T-cell (primary cell): Measurements from ENCODE around the gene CHST3. TPM values are rescaled to one million over a fixed set of nuclear protein-coding genes. Genes with fewer than 3 reads are reported as not detected.

ENCODE experiments used
- ATAC-seq, 4 experiments: fragments of 200-7000 bp in 3 of 4; fragments of 150-1000 bp in 1 of 4; cut with Tn5 transposase; replicated peaks in 1 of 4; 1 replicate in 3 of 4; 2 replicates in 1 of 4; pipeline ENCODE4 v1.10.0; 2021; ENCODE audit warnings: moderate library complexity in 3 of 4, mild to moderate bottlenecking in 2 of 4, moderate number of reproducible peaks in 1 of 4
- CTCF ChIA-PET, 2 donors: fragments of 300-600 bp; sonication (Branson Sonifier 250); formaldehyde crosslinking; loops; one replicate each; lab custom pipeline; 2022; ENCODE audit warnings: antibody characterized with exemption in 2 of 2; lab: Charles Lee
- POLR2A ChIA-PET, 2 donors: fragments of 300-600 bp; sonication (Branson Sonifier 250); formaldehyde crosslinking; loops; one replicate each; lab custom pipeline; 2022; ENCODE audit warnings: antibody characterized with exemption in 2 of 2; lab: Charles Lee
- DNase-seq, 35 experiments: peaks; one replicate each; pipeline versions ENCODE4 v3.0.0 to v3.0.0-alpha.2; 2013 to 2023
- H3K27ac ChIP-seq: one replicate; pipeline ENCODE4 v1.5.1; 2013; ENCODE audit warnings: low read length
- H3K27me3 ChIP-seq, 2 experiments: replicated peaks in 1 of 2; 1 replicate in 1 of 2; 2 replicates in 1 of 2; pipeline versions ENCODE4 v1.6.1 to v1.7.0; 2013; ENCODE audit warnings: low read length in 1 of 2, mixed read lengths in 1 of 2; ENCODE audit not compliant: control insufficient read depth in 2 of 2, insufficient read depth in 2 of 2; ENCODE audit errors: extremely low read depth in 1 of 2
- H3K36me3 ChIP-seq, 2 donors: 1 replicate in 1 of 2; 2 replicates in 1 of 2; pipeline versions ENCODE4 v1.6.1 to v1.7.0; 2013; ENCODE audit warnings: low read length in 1 of 2; ENCODE audit not compliant: control insufficient read depth in 2 of 2, insufficient read depth in 1 of 2; ENCODE audit errors: extremely low read depth in 1 of 2
- H3K4me1 ChIP-seq, 2 experiments: 1 replicate in 1 of 2; 2 replicates in 1 of 2; pipeline versions ENCODE4 v1.6.1 to v1.7.0; 2013; ENCODE audit warnings: low read length in 2 of 2, mixed read lengths in 1 of 2; ENCODE audit not compliant: insufficient read depth in 2 of 2, control insufficient read depth in 1 of 2; ENCODE audit errors: extremely low read depth in 1 of 2
- H3K4me3 ChIP-seq, 2 donors: 1 replicate in 1 of 2; 2 replicates in 1 of 2; pipeline versions ENCODE4 v1.5.1 to v1.7.0; 2013; ENCODE audit warnings: mild to moderate bottlenecking in 2 of 2, low read length in 1 of 2, moderate library complexity in 1 of 2; ENCODE audit not compliant: control insufficient read depth in 1 of 2; ENCODE audit errors: extremely low read depth in 1 of 2
- H3K9me3 ChIP-seq: 2 replicates; pipeline ENCODE4 v1.7.0; 2013
- H3K27ac Mint-ChIP-seq, 2 donors: one replicate each; pipeline ENCODE4 v1.8.0; 2020 to 2021; ENCODE audit warnings: mild to moderate bottlenecking in 2 of 2, mixed read lengths in 2 of 2
- H3K27me3 Mint-ChIP-seq, 2 donors: one replicate each; pipeline ENCODE4 v1.8.0; 2021 to 2022; ENCODE audit warnings: mixed read lengths in 2 of 2
- H3K36me3 Mint-ChIP-seq: one replicate; pipeline ENCODE4 v1.8.0; 2021; ENCODE audit warnings: mixed read lengths
- H3K4me1 Mint-ChIP-seq, 3 donors: one replicate each; pipeline ENCODE4 v1.8.0; 2020 to 2022; ENCODE audit warnings: mixed read lengths in 3 of 3, mild to moderate bottlenecking in 1 of 3
- H3K4me3 Mint-ChIP-seq, 3 donors: one replicate each; pipeline ENCODE4 v1.8.0; 2020 to 2022; ENCODE audit warnings: mild to moderate bottlenecking in 3 of 3, mixed read lengths in 3 of 3, moderate library complexity in 3 of 3
- H3K9me3 Mint-ChIP-seq, 3 donors: one replicate each; pipeline ENCODE4 v1.8.0; 2020 to 2022; ENCODE audit warnings: mixed read lengths in 3 of 3
- WGBS: methylation state at CpG from one replicate; pipeline ENCODE4 v1.1.5; 2013; ENCODE audit warnings: missing lambda C conversion rate; ENCODE audit not compliant: insufficient coverage; 5-methylcytosine and 5-hydroxymethylcytosine counted together
- total RNA-seq, 35 experiments: library from RNA in 6 of 35; stranded (reverse) in 6 of 35; fragments of 120-200 nt in 1 of 35; gene quantifications; one replicate each; pipeline versions ENCODE4 v1.2.1 to v1.2.4 and lab custom pipeline; 2013 to 2026

CHST3 gene
- total RNA-seq, 5 donors from 2014 or later (not counting 1 experiment from before 2014, with no cell fraction given), result 0.09 to 0.10 (median 0.09) TPM; not detected in 2

- Mint-ChIP-seq H3K27me3 (peaks cover 8 to 21% of the 10 kb centered on the region in 2 donors), H3K9me3 (no peaks in the 10 kb centered on the region), H3K4me3 (no peak overlapping the region), H3K27ac (no peak overlapping the region), H3K4me1 (peaks cover 0 to 3% (median 0%) of the 10 kb centered on the region in 3 donors), H3K36me3 (no peaks in the 10 kb centered on the region)
- Histone ChIP-seq H3K27ac (no peak overlapping the region), H3K4me3 (no peak overlapping the region), H3K27me3 (peaks cover 0 to 49% of the 10 kb centered on the region in 2 experiments), H3K36me3 (no peaks in the 10 kb centered on the region), H3K4me1 (no peaks in the 10 kb centered on the region), H3K9me3 (no peaks in the 10 kb centered on the region)
- ATAC-seq (no peak), DNase-seq (no peak)
- WGBS, result 89% methylated on average over 12 of the region's 13 CpGs
- ChIA-PET POLR2A (no interaction called here), CTCF (no interaction called here)
Observed at GRCh38 chr10:71971311-71971731, 7.1 kb downstream of the CHST3 start.

- Mint-ChIP-seq H3K4me3 (no peak overlapping the region), H3K9me3 (no peaks in the 10 kb centered on the region), H3K36me3 (no peaks in the 10 kb centered on the region), H3K4me1 (peaks cover 0 to 3% (median 0%) of the 10 kb centered on the region in 3 donors), H3K27ac (no peak overlapping the region), H3K27me3 (peaks cover 4 to 16% of the 10 kb centered on the region in 2 donors)
- CTCF ChIA-PET, result no interaction called here
- no peaks in the 10 kb centered on the region for H3K4me1 ChIP-seq
- 88% methylated on average over 17 of the region's 21 CpGs for WGBS
- H3K9me3 ChIP-seq, result no peaks in the 10 kb centered on the region
- ATAC-seq (no peak), DNase-seq (no peak)
- H3K27ac ChIP-seq, result no peak overlapping the region
- POLR2A ChIA-PET, result no interaction called here
- H3K4me3 ChIP-seq, result no peak overlapping the region
- peaks cover 0 to 45% of the 10 kb centered on the region in 2 experiments for H3K27me3 ChIP-seq
- no peaks in the 10 kb centered on the region for H3K36me3 ChIP-seq
Observed at GRCh38 chr10:71971769-71972555, 7.8 kb downstream of the CHST3 start.

GRCh38 chr10:71972746-71973695, 8.8 kb downstream of the CHST3 start:
- no peak overlapping the region for H3K27ac ChIP-seq
- 82% methylated on average over 7 of the region's 14 CpGs for WGBS
- peaks cover 0 to 43% of the 10 kb centered on the region in 2 experiments for H3K27me3 ChIP-seq
- H3K4me1 ChIP-seq, result no peaks in the 10 kb centered on the region
- CTCF ChIA-PET, result interaction anchor here in 1 of 2 donors (0.6 kb wide), 1 partner anchor 1369 kb away, joined by 4 read pairs; no protein-coding TSS in a partner anchor
- Mint-ChIP-seq H3K4me1 (peaks cover 0 to 3% (median 0%) of the 10 kb centered on the region in 3 donors), H3K36me3 (no peaks in the 10 kb centered on the region), H3K27me3 (peaks cover 0 to 11% of the 10 kb centered on the region in 2 donors), H3K9me3 (no peaks in the 10 kb centered on the region), H3K4me3 (no peak overlapping the region), H3K27ac (no peak overlapping the region)
- DNase-seq (no peak), ATAC-seq (no peak)
- H3K9me3 ChIP-seq, result no peaks in the 10 kb centered on the region
- H3K4me3 ChIP-seq, result no peak overlapping the region
- H3K36me3 ChIP-seq, result no peaks in the 10 kb centered on the region
- POLR2A ChIA-PET, result no interaction called here

DNA sequence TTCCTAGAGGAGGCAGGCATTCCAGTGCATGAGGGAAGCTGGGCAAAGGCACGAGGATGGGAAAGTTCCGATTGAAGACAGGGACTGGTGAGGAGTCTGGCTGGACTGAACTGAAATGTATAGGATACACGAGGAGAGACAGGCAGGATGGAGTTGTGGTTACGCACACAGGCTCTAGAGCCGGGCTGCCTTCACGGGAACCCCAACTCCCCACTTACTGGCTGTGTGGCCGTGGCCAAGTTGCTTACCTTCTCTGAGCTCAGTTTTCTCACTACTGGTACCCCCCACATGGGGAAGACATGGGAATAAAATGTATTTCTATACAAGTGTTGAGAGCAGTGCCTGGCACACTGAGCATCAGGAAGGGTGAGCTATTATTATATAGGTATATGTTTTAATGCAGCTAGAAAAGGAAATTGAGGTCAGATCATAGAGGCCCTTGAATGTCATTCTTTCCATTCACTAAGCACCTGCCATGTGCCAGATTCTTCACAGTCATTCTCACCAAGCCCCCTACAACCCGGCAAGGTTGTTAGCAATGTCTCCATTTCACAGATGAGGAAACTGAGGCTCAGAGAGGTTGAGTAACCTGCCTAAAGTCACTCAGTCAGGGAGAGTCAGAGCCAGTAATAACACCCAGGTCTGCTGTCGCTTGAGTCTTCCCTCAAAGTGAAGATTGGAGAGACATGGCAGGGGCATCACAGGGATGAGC, 9.7 kb downstream of the CHST3 start:
- WGBS, result 59% methylated on average over 4 of the region's 9 CpGs
- Mint-ChIP-seq H3K4me3 (no peak overlapping the region), H3K36me3 (no peaks in the 10 kb centered on the region), H3K4me1 (peaks cover 0 to 3% (median 0%) of the 10 kb centered on the region in 3 donors), H3K27me3 (peaks cover 0 to 7% of the 10 kb centered on the region in 2 donors), H3K9me3 (no peaks in the 10 kb centered on the region), H3K27ac (no peak overlapping the region)
- no peaks in the 10 kb centered on the region for H3K36me3 ChIP-seq
- no peak overlapping the region for H3K27ac ChIP-seq
- H3K27me3 ChIP-seq, result peaks cover 0 to 41% of the 10 kb centered on the region in 2 experiments
- CTCF ChIA-PET, result interaction anchor here in 1 of 2 donors (0.6 kb wide), 1 partner anchor 1368 kb away, joined by 4 read pairs; no protein-coding TSS in a partner anchor
- DNase-seq (no peak), ATAC-seq (no peak)
- POLR2A ChIA-PET, result no interaction called here
- H3K4me1 ChIP-seq, result no peaks in the 10 kb centered on the region
- no peaks in the 10 kb centered on the region for H3K9me3 ChIP-seq
- no peak overlapping the region for H3K4me3 ChIP-seq

DNA sequence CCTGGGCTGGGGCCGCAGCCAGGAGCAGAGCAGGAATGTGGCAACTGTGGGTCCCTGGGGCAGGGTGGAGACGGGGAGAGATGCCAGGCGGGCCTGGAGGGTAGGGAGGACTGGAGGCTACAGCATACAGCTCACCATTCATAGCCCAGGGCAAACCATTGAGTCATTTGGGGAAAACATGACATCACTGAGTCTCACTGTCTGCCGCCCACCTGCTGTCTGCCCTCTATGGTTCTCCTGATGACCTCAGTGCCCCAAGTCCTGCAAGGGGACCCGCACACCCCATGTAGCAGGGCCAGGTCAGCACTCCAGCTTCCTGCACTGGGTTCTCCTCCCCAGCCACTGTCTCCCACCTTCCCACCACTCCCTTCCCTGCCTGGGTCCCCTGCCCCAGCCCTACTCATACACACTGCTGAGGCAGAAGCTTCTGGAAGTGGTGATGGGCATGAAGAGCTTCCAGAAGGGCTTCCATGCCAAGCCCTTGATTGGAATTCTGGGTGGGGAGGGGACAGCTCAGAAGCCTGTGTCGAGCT, 10.4 kb downstream of the CHST3 start:
- CTCF ChIA-PET, result no interaction called here
- Mint-ChIP-seq H3K4me1 (peaks cover 0 to 3% (median 0%) of the 10 kb centered on the region in 3 donors), H3K4me3 (no peak overlapping the region), H3K27ac (no peak overlapping the region), H3K36me3 (no peaks in the 10 kb centered on the region), H3K9me3 (no peaks in the 10 kb centered on the region), H3K27me3 (peaks cover 0 to 7% of the 10 kb centered on the region in 2 donors)
- Histone ChIP-seq H3K9me3 (no peaks in the 10 kb centered on the region), H3K4me1 (no peaks in the 10 kb centered on the region), H3K27me3 (peaks cover 0 to 40% of the 10 kb centered on the region in 2 experiments), H3K4me3 (no peak overlapping the region), H3K36me3 (no peaks in the 10 kb centered on the region), H3K27ac (no peak overlapping the region)
- POLR2A ChIA-PET, result no interaction called here
- WGBS, result 94% methylated on average over 2 of the region's 6 CpGs
- DNase-seq, result no peak
- no peak for ATAC-seq
